ENCODE measurements around the gene SKP2.

DNA sequence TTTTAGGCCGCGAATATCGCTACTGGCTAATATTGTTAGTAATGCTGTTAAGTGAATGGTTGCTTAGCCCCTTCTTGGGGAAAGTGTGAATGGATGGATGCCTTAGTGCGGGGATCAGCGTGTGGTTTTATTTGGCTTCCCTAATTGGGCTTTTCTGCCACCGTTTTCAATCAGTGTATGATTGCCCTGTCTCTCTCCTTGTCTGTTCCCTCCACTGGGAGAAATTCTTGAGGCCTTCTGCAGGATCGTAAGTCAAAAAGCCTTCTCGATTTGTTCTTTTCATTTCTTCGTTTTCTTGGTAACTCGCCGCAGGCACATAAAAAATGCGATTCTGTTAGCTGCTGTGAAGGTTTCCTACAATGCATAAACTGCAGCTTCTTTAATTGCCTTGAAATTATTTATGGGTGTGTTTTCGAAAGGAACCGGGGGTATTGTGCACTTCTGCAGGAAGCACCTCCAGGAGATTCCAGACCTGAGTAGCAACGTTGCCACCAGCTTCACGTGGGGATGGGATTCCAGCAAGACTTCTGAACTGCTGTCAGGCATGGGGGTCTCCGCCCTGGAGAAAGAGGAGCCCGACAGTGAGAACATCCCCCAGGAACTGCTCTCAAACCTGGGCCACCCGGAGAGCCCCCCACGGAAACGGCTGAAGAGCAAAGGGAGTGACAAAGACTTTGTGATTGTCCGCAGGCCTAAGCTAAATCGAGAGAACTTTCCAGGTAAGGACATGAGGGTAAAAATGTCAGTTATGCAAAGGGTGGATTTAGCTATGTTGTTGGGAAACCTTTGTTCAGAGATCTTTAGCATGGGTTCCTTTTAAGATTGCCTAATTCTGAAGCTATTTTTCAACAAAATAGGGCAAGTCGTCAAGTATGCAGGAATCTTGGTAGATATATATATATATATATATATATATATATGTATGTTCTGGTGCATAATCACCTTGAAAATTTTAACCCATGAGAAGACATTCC, 700 bp downstream of the SKP2 start:
- TF ChIP-seq ELF4 (IDR thresholded peaks at IDR 0.05), result no peak
- no peak for TF ChIP-seq HDGF (IDR thresholded peaks at IDR 0.05; ENCODE audit: borderline replicate concordance)
- no peak for TF ChIP-seq ZNF384 (IDR thresholded peaks at IDR 0.05)
- TF ChIP-seq L3MBTL2 (conservative IDR thresholded peaks at IDR 0.05), result no peak
- TF ChIP-seq SUZ12 (IDR thresholded peaks at IDR 0.05), result no peak
- TF ChIP-seq, protein P1, sequence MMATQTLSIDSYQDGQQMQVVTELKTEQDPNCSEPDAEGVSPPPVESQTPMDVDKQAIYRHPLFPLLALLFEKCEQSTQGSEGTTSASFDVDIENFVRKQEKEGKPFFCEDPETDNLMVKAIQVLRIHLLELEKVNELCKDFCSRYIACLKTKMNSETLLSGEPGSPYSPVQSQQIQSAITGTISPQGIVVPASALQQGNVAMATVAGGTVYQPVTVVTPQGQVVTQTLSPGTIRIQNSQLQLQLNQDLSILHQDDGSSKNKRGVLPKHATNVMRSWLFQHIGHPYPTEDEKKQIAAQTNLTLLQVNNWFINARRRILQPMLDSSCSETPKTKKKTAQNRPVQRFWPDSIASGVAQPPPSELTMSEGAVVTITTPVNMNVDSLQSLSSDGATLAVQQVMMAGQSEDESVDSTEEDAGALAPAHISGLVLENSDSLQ (IDR thresholded peaks at IDR 0.05), result no peak
- no peak for TF ChIP-seq ARNT (IDR thresholded peaks at IDR 0.05)

Data from HEK293T (cell line).